Ovary (tissue), 3 donors: Measurements from ENCODE around the gene DOP1B.

Experiments used
- CTCF ChIP-seq, 3 donors: fragments of 450-650 bp in 2 of 3; fragments of 200-600 bp in 1 of 3; IDR thresholded peaks; one replicate each; pipeline versions ENCODE4 v1.5.1 to v1.8.0; 2016 to 2022; ENCODE audit warnings: antibody characterized with exemption in 3 of 3, mild to moderate bottlenecking in 1 of 3
- POLR2A ChIP-seq: fragments of 450-650 bp; IDR thresholded peaks from one replicate; pipeline ENCODE4 v1.6.1; 2017; ENCODE audit warnings: antibody characterized with exemption, mild to moderate bottlenecking, moderate library complexity
- donor health status: DM: no; HTN: no; CAD: no.

- TF ChIP-seq CTCF (IDR thresholded peaks at IDR 0.05) (no peak), POLR2A (no peak)
These were observed 31.6 kb downstream of the DOP1B start for GRCh38 chr21:36188081-36188681.
